Tibial nerve (tissue), 4 donors: Measurements from ENCODE around the gene TTC28. TPM values are rescaled to one million over a fixed set of nuclear protein-coding genes. Genes with fewer than 3 reads are reported as not detected.

Experiments used
- DNase-seq, 2 donors: peaks; one replicate each; pipeline ENCODE4 v3.0.0-alpha.2; 2019; ENCODE audit warnings: low spot score in 2 of 2
- H3K27ac ChIP-seq, 4 donors: fragments of 200-600 bp; sonication (generic) in 3 of 4; one replicate each; pipeline ENCODE4 v1.5.1; 2017 to 2019; ENCODE audit warnings: mild to moderate bottlenecking in 1 of 4
- H3K27me3 ChIP-seq, 2 donors: fragments of 200-600 bp; sonication (generic) in 1 of 2; one replicate each; pipeline versions ENCODE4 v1.5.1 to v1.6.0; 2017 to 2019
- H3K36me3 ChIP-seq, 3 donors: fragments of 200-600 bp; sonication (generic); one replicate each; pipeline ENCODE4 v1.5.1; 2018 to 2019
- H3K4me1 ChIP-seq, 4 donors: fragments of 200-600 bp; sonication (generic) in 3 of 4; one replicate each; pipeline ENCODE4 v1.5.1; 2017 to 2019
- H3K4me3 ChIP-seq, 4 donors: fragments of 200-600 bp; sonication (generic) in 3 of 4; one replicate each; pipeline ENCODE4 v1.5.1; 2017 to 2019; ENCODE audit warnings: mild to moderate bottlenecking in 1 of 4, moderate library complexity in 1 of 4
- H3K9me3 ChIP-seq, 4 donors: fragments of 200-600 bp; sonication (generic) in 3 of 4; one replicate each; pipeline ENCODE4 v1.5.1; 2017 to 2019
- CTCF ChIP-seq, 5 experiments: fragments of 200-600 bp in 3 of 5; fragments of 450-650 bp in 2 of 5; sonication (generic) in 3 of 5; IDR thresholded peaks; one replicate each; pipeline ENCODE4 v1.5.1; 2016 to 2019; ENCODE audit warnings: antibody characterized with exemption in 5 of 5, mild to moderate bottlenecking in 3 of 5, moderate library complexity in 2 of 5
- EP300 ChIP-seq, 2 donors: sonication (generic); formaldehyde crosslinking; IDR thresholded peaks; one replicate each; pipeline ENCODE4 v1.6.1; 2017; ENCODE audit warnings: antibody characterized with exemption in 2 of 2, mild to moderate bottlenecking in 1 of 2
- POLR2A ChIP-seq, 2 donors: fragments of 450-650 bp; IDR thresholded peaks; one replicate each; pipeline ENCODE4 v1.6.1; 2017; ENCODE audit warnings: antibody characterized with exemption in 2 of 2, mild to moderate bottlenecking in 2 of 2, moderate library complexity in 2 of 2
- WGBS, 2 donors: methylation state at CpG; one replicate each; pipeline ENCODE4 v1.1.5; 2018; 5-methylcytosine and 5-hydroxymethylcytosine counted together
- total RNA-seq, 4 donors: library from RNA; depleted of rRNA; stranded (reverse); fragments of >200 nt; gene quantifications; one replicate each; pipeline ENCODE4 v1.1.0, GENCODE V29; 2016

TTC28 gene
- total RNA-seq, 4 donors from 2014 or later = 83.9 to 177 (median 128) TPM

DNA sequence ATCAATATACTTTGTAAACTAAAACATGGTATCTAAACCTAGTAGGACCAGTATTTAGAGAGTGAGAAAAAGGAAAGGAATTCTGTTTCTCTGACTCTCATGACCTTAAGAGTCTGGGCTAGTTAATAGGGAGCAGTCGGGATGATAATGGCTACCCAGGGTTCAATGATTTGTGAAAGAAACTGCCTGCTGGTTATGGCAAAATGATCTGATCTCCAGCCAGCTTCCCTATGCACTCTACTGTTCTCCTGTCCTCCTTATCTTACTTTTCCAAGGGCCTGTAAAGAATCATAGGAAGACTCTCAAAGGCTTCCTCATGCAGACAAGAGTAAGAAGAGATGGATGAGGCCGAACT lies 567.5 kb downstream of the TTC28 start:
- 53 to 58% methylated on average over 2 of the region's 2 CpGs for whole genome bisulfite sequencing, 2 donors

DNA sequence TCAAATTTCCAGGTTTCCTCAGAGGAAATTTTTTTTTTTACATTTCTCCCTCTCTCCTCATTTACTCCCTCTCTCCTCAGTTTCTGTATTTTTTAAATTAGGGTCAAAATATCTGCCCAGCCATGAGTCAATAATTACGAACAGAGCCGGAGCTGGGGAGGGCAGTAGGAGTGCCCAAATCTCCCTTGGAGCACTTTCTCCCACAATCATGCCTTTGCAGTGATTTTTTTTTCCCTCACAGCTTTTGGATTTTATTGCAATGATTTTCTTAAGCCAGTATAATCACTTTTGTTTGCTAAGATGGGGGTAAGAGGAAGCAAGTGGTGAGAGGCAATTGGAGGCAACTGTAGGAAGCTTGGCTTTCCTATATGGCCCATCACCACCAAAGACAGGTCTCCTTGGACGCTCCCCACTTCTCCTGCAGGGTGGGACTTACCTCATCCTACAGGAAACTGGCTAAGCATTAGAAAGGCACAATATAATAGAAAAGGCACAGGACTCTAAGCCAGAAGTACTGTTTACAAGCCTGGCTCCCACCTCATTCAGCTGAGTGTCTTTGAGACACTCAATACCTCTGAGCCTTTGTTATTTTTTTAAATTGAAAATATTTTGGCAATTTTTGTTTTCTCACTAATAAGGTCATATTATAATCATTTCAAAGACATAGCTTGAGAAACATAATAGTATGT lies 568.0 kb downstream of the TTC28 start:
- 64 to 67% methylated on average over 3 of the region's 3 CpGs for WGBS, 2 donors
- no peak for DNase-seq
- no peaks in the 10 kb centered on the region for H3K9me3 ChIP-seq
- TF ChIP-seq CTCF (IDR thresholded peaks at IDR 0.05) = no peak
- TF ChIP-seq EP300 (IDR thresholded peaks at IDR 0.05) = no peak
- TF ChIP-seq POLR2A (IDR thresholded peaks at IDR 0.05) = no peak
- H3K4me1 ChIP-seq = peaks cover 0 to 22% (median 0%) of the 10 kb centered on the region in 4 donors
- no peaks in the 10 kb centered on the region for H3K27me3 ChIP-seq
- no peak overlapping the region for H3K4me3 ChIP-seq
- no peak overlapping the region for H3K27ac ChIP-seq
- peaks cover 0 to 15% (median 0%) of the 10 kb centered on the region in 3 donors for H3K36me3 ChIP-seq

More for the DNA sequence above, 567.5 kb downstream of the TTC28 start:
- Histone ChIP-seq H3K4me1 (peaks cover 0 to 23% (median 0%) of the 10 kb centered on the region in 4 donors), H3K36me3 (peaks cover 0 to 11% (median 0%) of the 10 kb centered on the region in 3 donors), H3K9me3 (no peaks in the 10 kb centered on the region), H3K27me3 (no peaks in the 10 kb centered on the region), H3K4me3 (no peak overlapping the region), H3K27ac (no peak overlapping the region)
- no peak for TF ChIP-seq EP300 (IDR thresholded peaks at IDR 0.05)
- TF ChIP-seq CTCF (IDR thresholded peaks at IDR 0.05) = no peak
- no peak for TF ChIP-seq POLR2A (IDR thresholded peaks at IDR 0.05)
- DNase-seq = no peak

GRCh38 chr22:28108851-28109250 lies 570.8 kb downstream of the TTC28 start:
- H3K36me3 ChIP-seq = peaks cover 0 to 33% (median 0%) of the 10 kb centered on the region in 3 donors
- DNase-seq = no peak
- no peaks in the 10 kb centered on the region for H3K27me3 ChIP-seq
- H3K4me1 ChIP-seq = peaks cover 0 to 19% (median 2%) of the 10 kb centered on the region in 4 donors
- no peaks in the 10 kb centered on the region for H3K9me3 ChIP-seq
- 85 to 93% methylated on average over 4 of the region's 4 CpGs for WGBS, 2 donors
- H3K4me3 ChIP-seq = no peak overlapping the region
- TF ChIP-seq CTCF (IDR thresholded peaks at IDR 0.05) (no peak), EP300 (IDR thresholded peaks at IDR 0.05) (no peak), POLR2A (IDR thresholded peaks at IDR 0.05) (no peak)
- H3K27ac ChIP-seq = no peak overlapping the region

- DNase-seq = no peak
- TF ChIP-seq POLR2A (IDR thresholded peaks at IDR 0.05) (no peak), EP300 (IDR thresholded peaks at IDR 0.05) (no peak), CTCF (IDR thresholded peaks at IDR 0.05) (no peak)
- 88 to 91% methylated on average over 4 of the region's 4 CpGs for WGBS, 2 donors
Observed at GRCh38 chr22:28106617-28107016, 573.0 kb downstream of the TTC28 start.

GRCh38 chr22:28105988-28106387 lies 573.7 kb downstream of the TTC28 start:
- peaks cover 0 to 33% (median 0%) of the 10 kb centered on the region in 3 donors for H3K36me3 ChIP-seq
- no peaks in the 10 kb centered on the region for H3K9me3 ChIP-seq
- DNase-seq = no peak
- WGBS, 2 donors = 80 to 82% methylated on average over 2 of the region's 2 CpGs
- TF ChIP-seq CTCF (IDR thresholded peaks at IDR 0.05) (no peak), EP300 (IDR thresholded peaks at IDR 0.05) (no peak), POLR2A (IDR thresholded peaks at IDR 0.05) (no peak)
- H3K4me1 ChIP-seq = peaks cover 0 to 14% (median 3%) of the 10 kb centered on the region in 4 donors
- H3K4me3 ChIP-seq = no peak overlapping the region
- no peak overlapping the region for H3K27ac ChIP-seq
- no peaks in the 10 kb centered on the region for H3K27me3 ChIP-seq

More at GRCh38 chr22:28106617-28107016, 573.0 kb downstream of the TTC28 start:
- H3K36me3 ChIP-seq = peaks cover 0 to 33% (median 0%) of the 10 kb centered on the region in 3 donors
- no peaks in the 10 kb centered on the region for H3K9me3 ChIP-seq
- no peak overlapping the region for H3K27ac ChIP-seq
- H3K4me1 ChIP-seq = peaks cover 0 to 14% (median 3%) of the 10 kb centered on the region in 4 donors
- no peak overlapping the region for H3K4me3 ChIP-seq
- no peaks in the 10 kb centered on the region for H3K27me3 ChIP-seq
